HepG2 (cell line): Measurements from ENCODE around the gene NIT2. TPM values are rescaled to one million over a fixed set of nuclear protein-coding genes. Genes with fewer than 3 reads are reported as not detected.

ENCODE experiments used
- ARNTL ChIP-seq: sonication (generic); formaldehyde crosslinking; IDR thresholded peaks from 2 replicates; pipeline ENCODE4 v1.4.0; 2020; ENCODE audit warnings: mild to moderate bottlenecking, missing genetic modification reagents
- CEBPG ChIP-seq: IDR thresholded peaks from 2 replicates; pipeline ENCODE4 v1.6.1; 2016
- EHMT2 ChIP-seq: fragments of 200-600 bp; sonication (generic); IDR thresholded peaks from 2 replicates; pipeline ENCODE4 v1.7.0; 2017; ENCODE audit warnings: antibody characterized with exemption, low read depth, low read length, borderline replicate concordance
- EP300 ChIP-seq, 3 experiments: sonication (generic) in 1 of 3; formaldehyde crosslinking in 1 of 3; IDR thresholded peaks; 2 replicates each; pipeline versions ENCODE4 v1.5.1 to v1.6.1; 2011 to 2020; ENCODE audit warnings: low read depth in 2 of 3, low read length in 2 of 3, borderline replicate concordance in 1 of 3, improper control_type of control experiment in 1 of 3, mild to moderate bottlenecking in 1 of 3, missing genetic modification reagents in 1 of 3, moderate library complexity in 1 of 3
- GPN1 ChIP-seq: sonication (generic); formaldehyde crosslinking; IDR thresholded peaks from 2 replicates; pipeline ENCODE4 v1.5.1; 2020; ENCODE audit warnings: missing genetic modification reagents, borderline replicate concordance
- KAT8 ChIP-seq: IDR thresholded peaks from 2 replicates; pipeline ENCODE4 v1.6.1; 2016; ENCODE audit warnings: missing genetic modification reagents, missing compliant biosample characterization
- MAFF ChIP-seq: IDR thresholded peaks from 2 replicates; pipeline ENCODE4 v1.6.1; 2011; ENCODE audit warnings: low read depth, low read length, improper control_type of control experiment
- MTA3 ChIP-seq: sonication (generic); formaldehyde crosslinking; IDR thresholded peaks from 2 replicates; pipeline ENCODE4 v1.4.0; 2020; ENCODE audit warnings: missing genetic modification reagents
- MYNN ChIP-seq: sonication (generic); formaldehyde crosslinking; IDR thresholded peaks from 2 replicates; pipeline ENCODE4 v1.4.0; 2020; ENCODE audit warnings: mild to moderate bottlenecking, low read depth, missing genetic modification reagents
- PAWR ChIP-seq: sonication (generic); formaldehyde crosslinking; IDR thresholded peaks from 2 replicates; pipeline ENCODE4 v1.4.0; 2020; ENCODE audit warnings: missing genetic modification reagents, mild to moderate bottlenecking, borderline replicate concordance
- PHF20 ChIP-seq: sonication (generic); formaldehyde crosslinking; IDR thresholded peaks from 2 replicates; pipeline ENCODE4 v1.5.0; 2020; ENCODE audit warnings: mild to moderate bottlenecking, missing genetic modification reagents
- SPEN ChIP-seq: sonication (generic); formaldehyde crosslinking; IDR thresholded peaks from 2 replicates; pipeline ENCODE4 v1.5.1; 2020; ENCODE audit warnings: low read depth, mild to moderate bottlenecking, missing genetic modification reagents
- TFE3 ChIP-seq: IDR thresholded peaks from 2 replicates; pipeline ENCODE4 v1.6.1; 2016
- ZBTB44 ChIP-seq: sonication (generic); formaldehyde crosslinking; IDR thresholded peaks from 2 replicates; pipeline ENCODE4 v1.4.0; 2020; ENCODE audit warnings: missing genetic modification reagents
- ZFP36L1 ChIP-seq: sonication (generic); formaldehyde crosslinking; IDR thresholded peaks from 2 replicates; pipeline ENCODE4 v1.8.0; 2022; ENCODE audit warnings: mild to moderate bottlenecking, missing genetic modification reagents, moderate library complexity
- ZMAT3 ChIP-seq: sonication (generic); formaldehyde crosslinking; conservative IDR thresholded peaks from 2 replicates; pipeline ENCODE4 v1.7.0; 2021; ENCODE audit warnings: missing genetic modification reagents
- ZNF451 ChIP-seq: sonication (generic); formaldehyde crosslinking; IDR thresholded peaks from 2 replicates; pipeline ENCODE4 v1.5.0; 2020; ENCODE audit warnings: mild to moderate bottlenecking, missing genetic modification reagents
- ZNF644 ChIP-seq: IDR thresholded peaks from 2 replicates; pipeline ENCODE4 v1.6.1; 2016; ENCODE audit warnings: low read depth
- polyA plus RNA-seq, 8 experiments: library from polyadenylated mRNA; depleted of rRNA in 3 of 8; stranded (reverse) in 7 of 8; unstranded in 1 of 8; fragments of >200 nt; fragmentation: Illumina TruSeq in 4 of 8; extraction: Trizol in 4 of 8; gene quantifications; 2 replicates each; pipeline versions ENCODE4 v1.2.1 to v1.2.3, GENCODE V29; 2011 to 2016; ENCODE audit warnings: low read depth in 4 of 8, missing spikeins in 1 of 8, mixed read lengths in 1 of 8; ENCODE audit not compliant: insufficient read depth in 1 of 8
- total RNA-seq, 5 experiments: library from RNA; depleted of rRNA; stranded (reverse); fragments of >200 nt; fragmentation: Illumina TruSeq; extraction: Trizol; gene quantifications; 2 replicates each; pipeline ENCODE4 v1.2.3, GENCODE V29; 2016; ENCODE audit warnings: low read depth in 1 of 5
- TF ChIP-seq, protein P1 (sequence below): sonication (generic); formaldehyde crosslinking; IDR thresholded peaks from 2 replicates; pipeline ENCODE4 v1.9.0; 2021; ENCODE audit warnings: missing genetic modification reagents, mild to moderate bottlenecking, borderline replicate concordance
- TF ChIP-seq, protein P2 (sequence below): conservative IDR thresholded peaks from 2 replicates; pipeline ENCODE4 v1.6.1; 2018; ENCODE audit warnings: missing genetic modification reagents
- TF ChIP-seq, protein P3 (sequence below): sonication (generic); formaldehyde crosslinking; IDR thresholded peaks from 2 replicates; pipeline ENCODE4 v1.4.0; 2020; ENCODE audit warnings: mild to moderate bottlenecking, missing genetic modification reagents

Gene NIT2
- total and polyA plus RNA-seq, 2 of the 13 experiments (the other 11 are each of a cell fraction or from before 2014, with no cell fraction given), result 43.4 to 49.1 TPM

DNA sequence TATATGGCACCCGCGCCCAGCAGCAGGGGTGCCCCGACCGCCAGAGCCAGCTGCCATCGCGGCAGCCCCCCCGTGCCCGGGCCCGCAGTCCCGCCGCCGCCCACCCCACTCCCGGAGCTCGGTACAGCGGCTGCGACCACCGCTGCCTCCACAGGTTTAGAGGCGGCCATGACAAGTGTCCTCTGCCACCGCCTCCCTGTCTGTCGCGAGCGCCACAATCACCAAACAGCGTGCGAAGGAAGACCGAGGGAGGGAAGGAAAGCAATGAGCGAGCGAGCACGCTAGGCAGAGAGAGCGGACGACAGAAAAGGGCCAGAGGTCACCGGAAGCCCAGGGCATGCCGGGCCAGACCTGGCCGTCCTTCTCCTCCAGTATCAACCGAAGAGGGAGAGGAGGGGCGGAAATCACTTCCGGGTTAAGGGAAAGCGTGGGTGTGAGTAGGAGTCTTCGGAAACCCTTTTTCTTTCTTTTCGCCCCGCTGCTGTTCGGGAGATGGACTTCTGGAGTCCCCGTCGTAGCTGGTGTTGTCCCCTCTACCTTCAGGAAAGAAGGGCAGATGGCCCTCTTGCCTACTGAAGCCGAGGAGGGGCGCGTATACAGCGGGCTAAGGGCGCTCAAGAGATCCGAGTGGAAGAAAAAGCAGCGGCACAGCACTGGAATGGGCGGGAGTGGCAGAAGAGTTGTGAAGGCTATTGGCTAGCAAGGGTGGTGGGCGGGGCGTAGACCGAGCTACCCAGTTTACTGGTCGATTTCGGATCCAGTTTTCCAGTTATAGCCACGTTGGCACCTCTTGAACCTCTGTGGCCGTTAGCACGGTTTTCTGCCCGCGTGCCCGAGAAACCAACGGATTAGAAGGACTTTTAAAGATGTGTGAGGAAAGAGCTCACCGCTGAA, 66.5 kb downstream of the NIT2 start, which contains the start of the genes LNP1 and TOMM70 (continued):
- TF ChIP-seq, protein P1, sequence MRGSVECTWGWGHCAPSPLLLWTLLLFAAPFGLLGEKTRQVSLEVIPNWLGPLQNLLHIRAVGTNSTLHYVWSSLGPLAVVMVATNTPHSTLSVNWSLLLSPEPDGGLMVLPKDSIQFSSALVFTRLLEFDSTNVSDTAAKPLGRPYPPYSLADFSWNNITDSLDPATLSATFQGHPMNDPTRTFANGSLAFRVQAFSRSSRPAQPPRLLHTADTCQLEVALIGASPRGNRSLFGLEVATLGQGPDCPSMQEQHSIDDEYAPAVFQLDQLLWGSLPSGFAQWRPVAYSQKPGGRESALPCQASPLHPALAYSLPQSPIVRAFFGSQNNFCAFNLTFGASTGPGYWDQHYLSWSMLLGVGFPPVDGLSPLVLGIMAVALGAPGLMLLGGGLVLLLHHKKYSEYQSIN (CRISPR knock-in tag), result no peak; the same call in 1 of the 2 replicates
- TF ChIP-seq MAFF, result no peak
- TF ChIP-seq MYNN, result 0 out of 2 replicates have a peak, but pooled peaks have one; percentile 65
- TF ChIP-seq, protein P2, sequence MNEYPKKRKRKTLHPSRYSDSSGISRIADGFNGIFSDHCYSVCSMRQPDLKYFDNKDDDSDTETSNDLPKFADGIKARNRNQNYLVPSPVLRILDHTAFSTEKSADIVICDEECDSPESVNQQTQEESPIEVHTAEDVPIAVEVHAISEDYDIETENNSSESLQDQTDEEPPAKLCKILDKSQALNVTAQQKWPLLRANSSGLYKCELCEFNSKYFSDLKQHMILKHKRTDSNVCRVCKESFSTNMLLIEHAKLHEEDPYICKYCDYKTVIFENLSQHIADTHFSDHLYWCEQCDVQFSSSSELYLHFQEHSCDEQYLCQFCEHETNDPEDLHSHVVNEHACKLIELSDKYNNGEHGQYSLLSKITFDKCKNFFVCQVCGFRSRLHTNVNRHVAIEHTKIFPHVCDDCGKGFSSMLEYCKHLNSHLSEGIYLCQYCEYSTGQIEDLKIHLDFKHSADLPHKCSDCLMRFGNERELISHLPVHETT (CRISPR knock-in tag), result no peak
- no peak for TF ChIP-seq MTA3 (CRISPR knock-in tag)
- no peak for TF ChIP-seq ZBTB44 (CRISPR knock-in tag)
- no peak for TF ChIP-seq TFE3 (CRISPR knock-in tag)
- no peak for TF ChIP-seq PAWR (CRISPR knock-in tag)
- peak; percentile 86 for TF ChIP-seq ZMAT3 (CRISPR knock-in tag)
- TF ChIP-seq PHF20 (CRISPR knock-in tag), result peak; percentile 89
- peak; percentile 95 for TF ChIP-seq KAT8 (CRISPR knock-in tag)
- TF ChIP-seq SPEN (CRISPR knock-in tag), result peak; percentile 79
- TF ChIP-seq, protein P3, sequence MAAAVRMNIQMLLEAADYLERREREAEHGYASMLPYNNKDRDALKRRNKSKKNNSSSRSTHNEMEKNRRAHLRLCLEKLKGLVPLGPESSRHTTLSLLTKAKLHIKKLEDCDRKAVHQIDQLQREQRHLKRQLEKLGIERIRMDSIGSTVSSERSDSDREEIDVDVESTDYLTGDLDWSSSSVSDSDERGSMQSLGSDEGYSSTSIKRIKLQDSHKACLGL (CRISPR knock-in tag), result peak; percentile 90
- TF ChIP-seq ZNF644 (CRISPR knock-in tag), result no peak
- TF ChIP-seq ARNTL (CRISPR knock-in tag), result 0 out of 2 replicates have a peak, but pooled peaks have one; percentile 10
- no peak for TF ChIP-seq EP300 (IDR thresholded peaks at IDR 0.05; ENCODE audit: low read depth in 2 of 2, low read length in 2 of 2)
- TF ChIP-seq EP300 (CRISPR knock-in tag; IDR thresholded peaks at IDR 0.05; ENCODE audit: borderline replicate concordance), result no peak
- TF ChIP-seq CEBPG (CRISPR knock-in tag), result 0 out of 2 replicates have a peak, but pooled peaks have one; percentile 7
- no peak for TF ChIP-seq GPN1 (CRISPR knock-in tag)
- TF ChIP-seq ZFP36L1 (CRISPR knock-in tag), result no peak; the same call in none of the 2 replicates
- TF ChIP-seq EHMT2, result no peak; the same call in 1 of the 2 replicates
- TF ChIP-seq ZNF451 (CRISPR knock-in tag), result no peak; the same call in 1 of the 2 replicates
